HUES48 (cell line): ENCODE data around the gene REPS2.

Experiments used
- H3K27ac ChIP-seq: one replicate; pipeline ENCODE4 v1.7.0; 2013; ENCODE audit warnings: low read depth, low read length, inconsistent platforms
- H3K27me3 ChIP-seq: 2 replicates; pipeline ENCODE4 v1.6.1; 2013; ENCODE audit warnings: mild to moderate bottlenecking, low read length; ENCODE audit not compliant: control insufficient read depth, insufficient read depth
- H3K36me3 ChIP-seq: 2 replicates; pipeline ENCODE4 v1.6.1; 2013; ENCODE audit warnings: low read length; ENCODE audit not compliant: control insufficient read depth, insufficient read depth
- H3K4me1 ChIP-seq: 2 replicates; pipeline ENCODE4 v1.6.1; 2013; ENCODE audit warnings: mild to moderate bottlenecking, low read length; ENCODE audit not compliant: control insufficient read depth, insufficient read depth
- H3K4me3 ChIP-seq: 2 replicates; pipeline ENCODE4 v1.5.1; 2013; ENCODE audit warnings: mild to moderate bottlenecking, low read depth, low read length
- H3K9ac ChIP-seq: 2 replicates; pipeline ENCODE4 v1.6.1; 2013; ENCODE audit warnings: mild to moderate bottlenecking, low read depth, low read length, moderate library complexity
- H3K9me3 ChIP-seq: 2 replicates; pipeline ENCODE4 v1.6.1; 2013; ENCODE audit warnings: low read length; ENCODE audit not compliant: control insufficient read depth, insufficient read depth

The REPS2 gene

DNA sequence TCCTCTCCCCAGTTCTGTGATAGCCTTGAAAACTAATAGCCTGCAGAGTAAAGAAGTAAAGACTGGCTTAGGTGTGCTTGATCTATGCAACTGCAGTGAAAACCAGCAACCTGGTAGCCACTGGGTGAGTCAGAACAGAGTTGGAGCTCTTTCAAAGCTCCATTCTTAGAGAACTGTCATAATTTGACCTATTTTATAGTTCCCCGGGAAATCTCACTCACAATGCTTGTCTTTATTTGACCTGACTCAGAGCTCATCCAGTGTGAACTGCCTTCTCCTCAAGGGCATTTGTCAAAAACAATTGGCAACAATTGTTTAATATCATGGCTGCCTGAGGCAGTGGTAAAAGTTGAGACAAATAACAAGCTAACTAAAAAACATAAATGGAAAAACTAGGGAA lies 215.5 kb downstream of the REPS2 start:
- Histone ChIP-seq H3K36me3 (no peaks in the 10 kb centered on the region), H3K4me3 (no peak overlapping the region), H3K27ac (no peak overlapping the region), H3K4me1 (peaks cover 5% of the 10 kb centered on the region; the same call in 1 of the 2 replicates), H3K9ac (no peak overlapping the region), H3K9me3 (peaks cover 32% of the 10 kb centered on the region), H3K27me3 (no peaks in the 10 kb centered on the region; the same call in 1 of the 2 replicates)

DNA sequence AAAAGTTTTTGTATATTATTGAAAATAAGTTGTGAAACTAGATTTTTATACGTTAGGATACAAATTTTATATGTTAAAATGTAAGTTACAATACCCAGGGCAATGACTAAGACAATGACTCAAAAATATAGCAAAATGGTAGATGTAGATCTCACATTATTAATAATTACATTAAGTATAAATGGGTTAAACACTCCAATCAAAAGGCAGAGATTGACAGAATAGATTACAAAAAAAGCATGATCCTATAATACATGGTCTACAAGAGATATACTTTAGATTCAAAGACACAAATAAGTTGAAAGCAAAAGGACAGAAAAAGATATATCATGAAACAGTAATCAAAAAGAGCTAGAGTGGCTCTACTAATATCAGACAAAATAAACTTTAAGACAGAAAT lies 217.6 kb downstream of the REPS2 start:
- Histone ChIP-seq H3K9me3 (peaks cover 32% of the 10 kb centered on the region), H3K9ac (no peak overlapping the region), H3K27ac (no peak overlapping the region), H3K27me3 (peaks cover 4% of the 10 kb centered on the region), H3K4me1 (peaks cover 5% of the 10 kb centered on the region; the same call in 1 of the 2 replicates), H3K36me3 (no peaks in the 10 kb centered on the region), H3K4me3 (no peak overlapping the region)

DNA sequence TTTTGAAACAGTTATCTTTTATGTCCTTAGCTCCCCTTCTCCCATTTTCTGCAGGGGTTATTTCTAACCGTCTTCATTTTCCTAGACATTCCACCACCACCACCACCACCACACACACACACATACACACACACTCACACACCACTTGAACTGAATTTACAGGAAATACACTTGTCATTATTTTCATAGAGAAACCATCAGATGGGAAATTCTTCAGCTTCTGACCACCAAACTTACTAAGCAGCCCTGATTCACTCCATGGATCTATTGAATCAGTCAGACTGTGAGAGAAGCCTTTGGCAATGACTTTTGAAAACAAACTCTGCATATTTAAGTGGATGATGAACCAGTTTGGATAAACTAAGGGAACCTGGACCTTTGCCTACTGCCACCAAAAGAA lies 218.5 kb downstream of the REPS2 start:
- peaks cover 32% of the 10 kb centered on the region for H3K9me3 ChIP-seq
- no peak overlapping the region for H3K27ac ChIP-seq
- H3K4me3 ChIP-seq: no peak overlapping the region
- peaks cover 5% of the 10 kb centered on the region; the same call in 1 of the 2 replicates for H3K4me1 ChIP-seq
- no peaks in the 10 kb centered on the region for H3K36me3 ChIP-seq
- no peak overlapping the region for H3K9ac ChIP-seq
- peaks cover 4% of the 10 kb centered on the region for H3K27me3 ChIP-seq

DNA sequence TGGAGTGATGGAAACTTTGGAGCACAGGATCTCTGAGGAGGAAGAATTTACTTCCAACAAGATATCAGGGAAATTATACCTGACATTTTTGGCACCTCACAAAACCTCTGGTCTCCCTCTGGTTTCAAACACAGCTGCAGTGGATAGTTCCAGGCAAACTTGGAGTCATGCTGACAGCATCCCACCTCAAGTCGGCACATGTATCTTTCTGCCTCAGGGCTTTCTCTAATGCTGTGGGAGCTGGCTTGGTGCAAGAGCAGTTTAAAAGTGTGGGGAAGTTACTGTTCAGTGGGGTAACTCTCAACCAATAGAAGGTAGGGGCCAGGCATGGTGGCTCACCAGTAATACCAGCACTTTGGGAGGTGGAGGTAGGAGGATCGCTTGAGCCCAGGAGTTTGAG lies 221.5 kb downstream of the REPS2 start:
- Histone ChIP-seq H3K9me3 (peaks cover 20% of the 10 kb centered on the region), H3K27me3 (peaks cover 8% of the 10 kb centered on the region), H3K36me3 (no peaks in the 10 kb centered on the region), H3K4me1 (peaks cover 5% of the 10 kb centered on the region; the same call in 1 of the 2 replicates), H3K9ac (no peak overlapping the region), H3K4me3 (no peak overlapping the region), H3K27ac (no peak overlapping the region)

DNA sequence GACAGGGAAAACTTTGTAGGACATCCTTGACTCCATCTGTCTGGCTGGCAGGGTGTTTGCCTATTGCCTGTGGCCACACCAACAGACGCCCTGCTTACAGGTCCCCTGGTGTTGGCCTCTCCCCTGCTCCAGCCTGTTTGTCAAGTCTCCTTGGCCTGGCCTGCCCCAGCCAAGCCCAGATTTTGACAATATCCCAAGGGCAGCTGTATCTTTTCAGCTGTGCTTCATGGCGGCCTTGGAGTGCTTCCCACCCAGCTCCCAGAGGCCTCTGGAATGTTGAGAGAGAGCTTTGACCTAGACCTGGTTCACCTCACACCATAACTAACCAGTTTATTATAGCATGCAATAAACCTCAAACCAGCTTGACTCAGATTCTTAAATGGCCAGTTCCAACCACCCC lies 224.5 kb downstream of the REPS2 start:
- H3K36me3 ChIP-seq: no peaks in the 10 kb centered on the region
- H3K9me3 ChIP-seq: peaks cover 5% of the 10 kb centered on the region; the same call in 1 of the 2 replicates
- H3K27ac ChIP-seq: no peak overlapping the region
- H3K27me3 ChIP-seq: peaks cover 8% of the 10 kb centered on the region; the same call in 1 of the 2 replicates
- peaks cover 3% of the 10 kb centered on the region; the same call in 1 of the 2 replicates for H3K4me1 ChIP-seq
- H3K4me3 ChIP-seq: no peak overlapping the region
- no peak overlapping the region for H3K9ac ChIP-seq

DNA sequence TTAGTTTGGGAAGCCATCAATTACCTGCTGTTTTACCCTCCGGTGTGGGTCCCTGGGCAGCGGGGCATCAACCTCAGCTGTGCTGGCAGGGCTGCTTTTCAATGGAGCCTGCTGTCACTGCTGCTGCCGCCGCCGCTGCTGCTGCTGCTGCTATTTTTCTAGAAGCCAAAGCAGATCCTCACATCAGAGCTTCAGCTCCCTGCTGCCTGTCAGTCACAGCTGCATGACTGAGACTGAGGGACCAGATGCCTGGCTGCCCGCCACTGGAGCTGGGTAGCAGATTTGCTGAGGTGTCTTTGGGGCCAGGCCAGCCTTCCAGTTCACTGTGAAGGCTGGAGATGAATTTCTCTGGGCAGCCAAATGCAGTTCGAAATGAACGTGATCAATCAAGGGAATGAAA lies 228.2 kb downstream of the REPS2 start:
- Histone ChIP-seq H3K9me3 (peaks cover 5% of the 10 kb centered on the region; the same call in 1 of the 2 replicates), H3K9ac (no peak overlapping the region), H3K4me1 (no peaks in the 10 kb centered on the region), H3K27ac (no peak overlapping the region), H3K27me3 (peaks cover 4% of the 10 kb centered on the region; the same call in 1 of the 2 replicates), H3K4me3 (no peak overlapping the region), H3K36me3 (no peaks in the 10 kb centered on the region)

DNA sequence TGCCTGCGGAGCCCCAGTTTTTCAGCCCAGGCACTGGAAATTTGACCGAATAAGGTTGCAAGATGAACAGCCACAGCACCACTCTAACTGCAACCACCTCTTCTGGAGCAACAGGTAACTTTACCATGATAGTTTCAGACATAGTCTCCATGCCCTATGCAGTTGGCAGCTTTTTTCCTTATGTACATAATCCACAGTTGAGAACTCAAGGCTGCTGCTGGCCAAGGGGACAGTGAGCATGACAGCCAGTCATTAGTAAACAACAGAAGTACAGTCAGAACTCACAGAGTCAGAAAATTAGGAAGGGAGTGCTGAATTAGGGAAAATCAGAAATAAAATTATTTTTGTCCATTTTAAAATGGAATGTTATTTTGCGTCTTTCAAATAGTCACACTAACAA lies 235.9 kb downstream of the REPS2 start:
- no peak overlapping the region for H3K4me3 ChIP-seq
- H3K4me1 ChIP-seq: peaks cover 3% of the 10 kb centered on the region; the same call in 1 of the 2 replicates
- H3K27ac ChIP-seq: no peak overlapping the region
- no peak overlapping the region for H3K9ac ChIP-seq
- H3K9me3 ChIP-seq: no peaks in the 10 kb centered on the region
- no peaks in the 10 kb centered on the region for H3K36me3 ChIP-seq
- no peaks in the 10 kb centered on the region; the same call in 1 of the 2 replicates for H3K27me3 ChIP-seq

DNA sequence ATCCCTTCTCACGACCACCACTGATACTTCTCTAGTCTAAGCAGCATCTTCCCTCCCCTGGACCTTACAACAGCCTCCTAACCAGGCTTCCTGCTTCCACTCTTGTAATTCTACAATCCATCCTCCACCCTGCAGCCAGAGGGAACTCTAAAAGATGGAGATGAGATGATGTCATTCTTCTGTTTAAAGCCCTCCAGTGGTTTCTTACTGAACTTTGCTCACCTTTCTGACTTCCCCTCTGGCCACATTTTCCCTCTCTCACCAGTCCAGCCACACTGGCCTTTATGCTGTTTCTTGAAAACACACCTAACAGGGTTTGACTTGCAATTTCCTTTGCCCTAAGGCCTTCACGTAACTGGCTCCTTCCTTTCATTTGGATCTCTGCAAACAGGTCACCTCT lies 237.1 kb downstream of the REPS2 start:
- Histone ChIP-seq H3K4me3 (no peak overlapping the region), H3K27me3 (no peaks in the 10 kb centered on the region; the same call in 1 of the 2 replicates), H3K36me3 (no peaks in the 10 kb centered on the region), H3K27ac (no peak overlapping the region), H3K4me1 (peaks cover 5% of the 10 kb centered on the region; the same call in 1 of the 2 replicates), H3K9me3 (no peaks in the 10 kb centered on the region), H3K9ac (no peak overlapping the region)

DNA sequence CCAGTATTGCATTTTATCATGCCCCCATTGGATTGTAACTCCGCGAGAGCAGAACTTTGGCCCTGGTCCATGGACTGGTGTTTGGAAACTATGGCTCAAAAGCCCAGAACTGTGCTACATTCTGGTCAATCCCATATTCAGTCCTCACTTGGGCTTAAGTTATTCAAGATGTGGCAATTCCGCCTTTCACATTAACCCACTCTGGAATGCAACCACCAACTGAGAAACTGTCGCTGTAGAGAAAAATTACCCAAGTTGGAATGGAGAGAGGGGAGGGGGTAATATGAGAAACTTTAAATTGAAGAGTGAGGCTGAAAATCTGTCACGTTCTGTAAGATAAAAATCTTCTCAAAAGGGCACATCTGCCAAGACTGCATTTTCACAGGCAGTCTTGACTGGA lies 239.0 kb downstream of the REPS2 start:
- Histone ChIP-seq H3K9ac (no peak overlapping the region), H3K27ac (no peak overlapping the region), H3K36me3 (no peaks in the 10 kb centered on the region), H3K4me1 (peaks cover 5% of the 10 kb centered on the region; the same call in 1 of the 2 replicates), H3K4me3 (no peak overlapping the region), H3K27me3 (no peaks in the 10 kb centered on the region; the same call in 1 of the 2 replicates), H3K9me3 (peaks cover 6% of the 10 kb centered on the region; the same call in 1 of the 2 replicates)

DNA sequence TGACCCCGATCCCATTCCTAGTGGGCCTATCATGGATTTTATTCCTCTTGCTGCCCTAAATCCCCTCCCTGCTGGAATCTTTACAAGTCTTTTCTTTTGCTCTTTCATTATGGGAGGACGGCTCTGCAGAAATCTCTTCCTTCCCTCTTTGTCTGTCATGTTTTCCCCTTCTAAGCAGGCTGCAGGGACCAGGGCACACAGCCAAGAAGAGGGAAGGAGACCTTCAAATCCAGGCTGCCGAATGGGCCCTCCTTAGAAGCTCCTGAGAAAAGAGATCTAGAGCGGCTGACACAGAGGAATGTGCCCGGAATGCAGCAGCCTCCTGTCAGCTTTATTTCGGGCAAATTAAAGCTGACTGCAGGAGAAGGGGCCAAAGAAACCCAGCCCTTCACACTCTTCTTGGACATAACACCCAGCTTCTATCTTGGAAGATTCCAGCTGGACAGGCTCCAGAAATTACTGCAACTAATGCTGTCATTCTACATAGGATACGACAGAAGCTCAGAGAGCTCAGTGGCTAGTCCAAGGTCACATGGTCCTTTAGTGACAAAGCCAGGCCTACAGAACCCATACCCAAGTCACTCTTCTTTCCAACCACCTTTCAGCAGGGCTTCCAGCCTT lies 240.8 kb downstream of the REPS2 start:
- Histone ChIP-seq H3K9me3 (peaks cover 6% of the 10 kb centered on the region; the same call in 1 of the 2 replicates), H3K27ac (no peak overlapping the region), H3K36me3 (no peaks in the 10 kb centered on the region), H3K4me3 (no peak overlapping the region), H3K4me1 (peaks cover 5% of the 10 kb centered on the region; the same call in 1 of the 2 replicates), H3K27me3 (no peaks in the 10 kb centered on the region), H3K9ac (no peak overlapping the region)

DNA sequence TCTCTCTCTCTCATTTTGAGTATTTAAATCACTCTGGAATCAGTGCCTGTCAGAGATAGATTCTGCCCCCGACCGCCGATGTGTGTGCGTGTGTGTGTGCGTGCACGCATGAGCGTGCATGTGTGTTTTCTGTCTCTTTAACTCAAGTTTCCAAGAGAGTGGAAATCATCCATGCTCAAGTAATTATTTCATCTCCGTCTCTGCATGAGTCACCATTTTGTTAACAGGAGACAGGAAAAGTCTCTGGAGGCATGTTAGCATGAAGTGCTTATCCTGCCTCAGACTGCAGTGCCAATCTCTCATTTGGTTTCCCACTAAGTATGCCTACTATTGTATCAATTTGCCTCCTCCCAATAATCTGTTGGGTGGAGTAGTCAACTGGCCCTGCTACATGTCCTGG lies 245.6 kb downstream of the REPS2 start:
- H3K27ac ChIP-seq: no peak overlapping the region
- H3K9me3 ChIP-seq: peaks cover 6% of the 10 kb centered on the region; the same call in 1 of the 2 replicates
- H3K4me1 ChIP-seq: peaks cover 3% of the 10 kb centered on the region; the same call in 1 of the 2 replicates
- peaks cover 10% of the 10 kb centered on the region for H3K27me3 ChIP-seq
- H3K4me3 ChIP-seq: no peak overlapping the region
- no peaks in the 10 kb centered on the region for H3K36me3 ChIP-seq
- H3K9ac ChIP-seq: no peak overlapping the region
